A673 (cell line): ENCODE measurements around the gene INPP5A. TPM values are rescaled to one million over a fixed set of nuclear protein-coding genes. Genes with fewer than 3 reads are reported as not detected.

Experiments
- Bru-seq: library from RNA; stranded (reverse); fragments of 400-500 nt; gene quantifications from one replicate; lab custom pipeline; 2021; lab: Mats Ljungman, UMichigan
- BruChase-seq, 2 experiments: library from RNA; stranded (reverse); fragments of 400-500 nt; gene quantifications; one replicate each; lab custom pipeline; 2021; lab: Mats Ljungman, UMichigan
- BruUV-seq: library from RNA; stranded (reverse); fragments of 400-500 nt; replicated peaks from 2 replicates; lab custom pipeline; 2021; lab: Mats Ljungman, UMichigan
- CTCF ChIA-PET: fragments of 300-600 bp; sonication (Branson Sonifier 250); formaldehyde crosslinking; loops from one replicate; lab custom pipeline; 2022; ENCODE audit warnings: antibody characterized with exemption; lab: Charles Lee
- POLR2A ChIA-PET: fragments of 300-600 bp; sonication (Branson Sonifier 250); formaldehyde crosslinking; loops from one replicate; lab custom pipeline; 2022; ENCODE audit warnings: antibody characterized with exemption; ENCODE audit not compliant: low non-redundant PET; lab: Charles Lee
- DNase-seq: peaks from one replicate; pipeline ENCODE4 v3.0.0-alpha.2; 2015; ENCODE audit warnings: low spot score
- H3K27ac ChIP-seq: fragments of 200-600 bp; sonication (generic); 2 replicates; pipeline ENCODE4 v1.5.1; 2016; ENCODE audit warnings: mixed run types, low read depth, mild to moderate bottlenecking, mixed read lengths, antibody characterized with exemption, low read length; ENCODE audit not compliant: poor library complexity, severe bottlenecking
- H3K27me3 ChIP-seq: fragments of 200-600 bp; sonication (generic); replicated peaks from 2 replicates; pipeline ENCODE4 v1.6.1; 2017; ENCODE audit warnings: mixed run types, low read depth, mild to moderate bottlenecking, mixed read lengths, antibody characterized with exemption, low read length; ENCODE audit not compliant: insufficient read depth, poor library complexity
- H3K36me3 ChIP-seq: fragments of 200-600 bp; sonication (generic); 2 replicates; pipeline ENCODE4 v1.6.1; 2016; ENCODE audit warnings: mixed run types, mild to moderate bottlenecking, mixed read lengths, antibody characterized with exemption, low read length; ENCODE audit not compliant: insufficient read depth, poor library complexity, severe bottlenecking
- H3K4me1 ChIP-seq: fragments of 200-600 bp; sonication (generic); 2 replicates; pipeline ENCODE4 v1.6.1; 2017; ENCODE audit warnings: mixed run types, mild to moderate bottlenecking, mixed read lengths, antibody characterized with exemption, low read length; ENCODE audit not compliant: insufficient read depth, poor library complexity, severe bottlenecking
- H3K4me3 ChIP-seq: fragments of 200-600 bp; sonication (generic); 2 replicates; pipeline ENCODE4 v1.5.1; 2016; ENCODE audit warnings: low read depth, mixed run types, mild to moderate bottlenecking, mixed read lengths, low read length; ENCODE audit not compliant: poor library complexity, severe bottlenecking
- H3K9me3 ChIP-seq: fragments of 200-600 bp; sonication (generic); 2 replicates; pipeline ENCODE4 v1.6.1; 2016; ENCODE audit warnings: mixed run types, low read depth, mild to moderate bottlenecking, mixed read lengths, antibody characterized with exemption, low read length; ENCODE audit not compliant: poor library complexity, severe bottlenecking
- EZH2 ChIP-seq: fragments of 200-600 bp; sonication (generic); IDR thresholded peaks from 2 replicates; pipeline ENCODE4 v1.6.1; 2017; ENCODE audit warnings: borderline replicate concordance, low read depth, mild to moderate bottlenecking, mixed read lengths, antibody characterized with exemption, low read length; ENCODE audit not compliant: poor library complexity, severe bottlenecking
- intact Hi-C: fragments of 100-400 bp; cut with micrococcal nuclease; formaldehyde crosslinking; loops from one replicate; pipeline ENCODE4 v1.10.0; 2022; ENCODE audit not compliant: unreplicated experiment
- long read RNA-seq: library from polyadenylated mRNA; stranded (forward); transcript quantifications from one replicate; pipeline ENCODE4 v2.0.0, GENCODE V29; 2022
- total RNA-seq: library from RNA; stranded (reverse); gene quantifications from 2 replicates; pipeline ENCODE4 v1.2.3, GENCODE V29; 2021
- TF ChIP-seq, protein P1 (sequence below): fragments of 300-800, 200-600 bp; sonication (generic); conservative IDR thresholded peaks from 2 replicates; pipeline ENCODE4 v1.5.1; 2017; ENCODE audit warnings: low read depth, mild to moderate bottlenecking, antibody characterized with exemption, low read length, moderate library complexity, mixed read lengths

Gene INPP5A, protein sequence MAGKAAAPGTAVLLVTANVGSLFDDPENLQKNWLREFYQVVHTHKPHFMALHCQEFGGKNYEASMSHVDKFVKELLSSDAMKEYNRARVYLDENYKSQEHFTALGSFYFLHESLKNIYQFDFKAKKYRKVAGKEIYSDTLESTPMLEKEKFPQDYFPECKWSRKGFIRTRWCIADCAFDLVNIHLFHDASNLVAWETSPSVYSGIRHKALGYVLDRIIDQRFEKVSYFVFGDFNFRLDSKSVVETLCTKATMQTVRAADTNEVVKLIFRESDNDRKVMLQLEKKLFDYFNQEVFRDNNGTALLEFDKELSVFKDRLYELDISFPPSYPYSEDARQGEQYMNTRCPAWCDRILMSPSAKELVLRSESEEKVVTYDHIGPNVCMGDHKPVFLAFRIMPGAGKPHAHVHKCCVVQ
- total RNA-seq (21.2 and 21.8 TPM in 2 replicates), Bru-seq, nascent RNA (percentile 52 among the genes with signal in this experiment), BruChase-seq, experiment 1, labeled RNA remaining after a 2-hour chase (percentile 50 among the genes with signal in this experiment), BruChase-seq, experiment 2, labeled RNA remaining after a 6-hour chase (percentile 61 among the genes with signal in this experiment)
- long read RNA-seq, transcript INPP5A-203 (16 exons, 2,967 nt), result major isoform, 30 of 40 reads
- long read RNA-seq, partial matches to known transcripts, result 5 of 40 reads
- long read RNA-seq, other reads (novel, unspliced or antisense), result 5 of 40 reads

- H3K27ac ChIP-seq, result peak within 1 kb of the TSS; percentile 85
Measured at GRCh38 chr10:132537684-132538001, at the start of gene INPP5A. Gene INPP5A, plus strand, starts transcription at chr10:132537787. Its CDS starts 310 bp downstream, at chr10:132538097.

GRCh38 chr10:132488231-132488821 is 49.3 kb upstream of the INPP5A start:
- POLR2A ChIA-PET, result no interaction called here
- TF ChIP-seq, protein P1, sequence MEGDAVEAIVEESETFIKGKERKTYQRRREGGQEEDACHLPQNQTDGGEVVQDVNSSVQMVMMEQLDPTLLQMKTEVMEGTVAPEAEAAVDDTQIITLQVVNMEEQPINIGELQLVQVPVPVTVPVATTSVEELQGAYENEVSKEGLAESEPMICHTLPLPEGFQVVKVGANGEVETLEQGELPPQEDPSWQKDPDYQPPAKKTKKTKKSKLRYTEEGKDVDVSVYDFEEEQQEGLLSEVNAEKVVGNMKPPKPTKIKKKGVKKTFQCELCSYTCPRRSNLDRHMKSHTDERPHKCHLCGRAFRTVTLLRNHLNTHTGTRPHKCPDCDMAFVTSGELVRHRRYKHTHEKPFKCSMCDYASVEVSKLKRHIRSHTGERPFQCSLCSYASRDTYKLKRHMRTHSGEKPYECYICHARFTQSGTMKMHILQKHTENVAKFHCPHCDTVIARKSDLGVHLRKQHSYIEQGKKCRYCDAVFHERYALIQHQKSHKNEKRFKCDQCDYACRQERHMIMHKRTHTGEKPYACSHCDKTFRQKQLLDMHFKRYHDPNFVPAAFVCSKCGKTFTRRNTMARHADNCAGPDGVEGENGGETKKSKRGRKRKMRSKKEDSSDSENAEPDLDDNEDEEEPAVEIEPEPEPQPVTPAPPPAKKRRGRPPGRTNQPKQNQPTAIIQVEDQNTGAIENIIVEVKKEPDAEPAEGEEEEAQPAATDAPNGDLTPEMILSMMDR, result no peak
- TF ChIP-seq EZH2, result no peak
- CTCF ChIA-PET, result no interaction called here

More at GRCh38 chr10:132537684-132538001, at the start of gene INPP5A:
- BruUV-seq, result no TSS peak
- Histone ChIP-seq H3K27me3 (no peaks in the 10 kb centered on the region), H3K36me3 (no peaks in the 10 kb centered on the region), H3K9me3 (no peaks in the 10 kb centered on the region), H3K4me1 (peaks cover 4% of the 10 kb centered on the region), H3K4me3 (peak within 1 kb of the TSS; percentile 67)
- ChIA-PET POLR2A (no interaction called here), CTCF (no interaction called here)
- TF ChIP-seq, protein P1, result no peak
- no peak for TF ChIP-seq EZH2
- intact Hi-C loops, result no loop called here
- DNase-seq, result no peak

GRCh38 chr10:132489053-132489703 is 48.4 kb upstream of the INPP5A start:
- BruUV-seq, result no TSS peak
- Histone ChIP-seq H3K27me3 (no peaks in the 10 kb centered on the region), H3K4me1 (no peaks in the 10 kb centered on the region), H3K27ac (no peak overlapping the region), H3K4me3 (no peak overlapping the region), H3K9me3 (no peaks in the 10 kb centered on the region), H3K36me3 (no peaks in the 10 kb centered on the region)
- POLR2A ChIA-PET, result no interaction called here
- DNase-seq, result no peak
- CTCF ChIA-PET, result no interaction called here
- intact Hi-C loops, result no loop called here
- TF ChIP-seq EZH2, result no peak
- TF ChIP-seq, protein P1, result no peak

More at GRCh38 chr10:132488231-132488821, 49.3 kb upstream of the INPP5A start:
- H3K27ac ChIP-seq, result no peak overlapping the region
- no TSS peak for BruUV-seq
- no peak for DNase-seq
- intact Hi-C loops, result no loop called here
- H3K4me1 ChIP-seq, result no peaks in the 10 kb centered on the region
- H3K4me3 ChIP-seq, result no peak overlapping the region
- no peaks in the 10 kb centered on the region for H3K9me3 ChIP-seq
- no peaks in the 10 kb centered on the region for H3K36me3 ChIP-seq
- H3K27me3 ChIP-seq, result no peaks in the 10 kb centered on the region
